GM18868 (cell line): ENCODE results near the gene PTCH1.

Source experiments
- ATAC-seq: cut with Tn5 transposase; IDR thresholded peaks from one replicate; pipeline ENCODE4 v1.9.1; 2021; ENCODE audit warnings: mild to moderate bottlenecking, moderate library complexity; ENCODE audit not compliant: unreplicated experiment

The PTCH1 gene

DNA sequence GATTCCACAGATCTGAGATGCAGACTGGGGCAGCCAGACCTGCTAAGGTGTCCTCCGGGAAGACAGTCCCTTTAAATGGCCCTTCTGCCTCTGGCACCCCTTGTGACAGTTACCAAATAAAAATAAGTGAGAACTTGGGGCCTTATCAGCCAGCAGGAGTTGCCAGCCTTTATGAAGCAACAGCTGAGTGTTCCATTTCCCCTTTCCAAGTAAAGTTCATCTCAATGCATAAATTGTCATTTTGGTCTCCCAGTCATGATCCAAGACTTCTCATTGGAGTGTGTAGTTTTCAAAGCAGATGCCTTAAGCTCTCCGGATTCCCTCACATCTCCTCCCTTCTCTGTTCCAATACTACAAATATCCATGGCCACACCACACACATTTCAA lies 4.1 kb downstream of the PTCH1 start:
- no peak for ATAC-seq

DNA sequence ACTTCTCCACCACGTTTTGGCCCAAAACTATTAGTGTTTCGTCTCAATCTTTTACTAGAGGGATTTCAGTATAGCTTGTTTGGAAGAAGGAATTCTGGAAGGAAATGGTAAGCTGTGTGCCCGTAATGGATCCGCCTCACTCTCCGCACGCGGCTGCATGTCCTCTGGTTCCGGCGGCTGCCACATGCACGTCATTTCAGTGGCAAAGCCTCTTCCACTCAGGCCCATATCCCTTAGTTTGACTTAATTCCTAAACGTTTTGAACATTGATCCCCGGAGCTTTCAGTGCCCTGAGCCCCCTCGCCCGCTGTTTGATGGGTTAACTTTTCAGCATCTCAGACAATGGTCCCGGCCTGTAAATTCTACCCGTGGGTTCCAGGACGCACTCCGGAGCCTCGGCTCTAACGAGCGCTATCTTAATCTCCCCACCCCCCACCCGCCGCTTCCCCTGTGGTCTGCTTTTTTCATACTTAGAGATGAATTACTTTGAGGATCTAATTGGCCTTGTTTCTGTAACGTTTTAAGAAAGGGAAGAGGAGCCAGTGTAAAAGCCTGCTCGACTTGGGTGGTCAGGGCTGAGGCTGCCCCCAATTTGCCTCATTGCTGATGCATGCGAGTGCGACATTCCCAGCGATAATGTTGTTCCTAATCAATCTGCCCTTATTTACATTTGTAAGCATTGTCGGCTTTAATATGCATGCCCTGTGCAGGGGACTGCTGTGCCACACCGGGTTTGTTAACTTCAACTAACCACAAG lies 4.6 kb downstream of the PTCH1 start:
- no peak for ATAC-seq

DNA sequence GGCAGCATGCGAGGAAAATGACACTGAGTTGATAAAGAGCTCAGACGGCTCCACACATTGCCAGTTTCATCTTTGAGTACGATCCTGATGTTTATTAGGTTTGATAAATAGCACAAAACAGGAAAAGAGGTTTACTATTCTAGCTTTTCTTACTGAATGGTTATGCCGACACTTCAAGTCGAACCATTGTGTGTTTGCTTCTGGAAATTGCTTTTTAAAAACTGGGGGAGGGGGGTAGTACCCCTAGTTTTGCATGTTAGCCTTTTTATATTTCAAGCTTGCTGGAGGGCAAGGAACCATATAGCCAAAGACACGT lies 5.2 kb downstream of the PTCH1 start:
- no peak for ATAC-seq

DNA sequence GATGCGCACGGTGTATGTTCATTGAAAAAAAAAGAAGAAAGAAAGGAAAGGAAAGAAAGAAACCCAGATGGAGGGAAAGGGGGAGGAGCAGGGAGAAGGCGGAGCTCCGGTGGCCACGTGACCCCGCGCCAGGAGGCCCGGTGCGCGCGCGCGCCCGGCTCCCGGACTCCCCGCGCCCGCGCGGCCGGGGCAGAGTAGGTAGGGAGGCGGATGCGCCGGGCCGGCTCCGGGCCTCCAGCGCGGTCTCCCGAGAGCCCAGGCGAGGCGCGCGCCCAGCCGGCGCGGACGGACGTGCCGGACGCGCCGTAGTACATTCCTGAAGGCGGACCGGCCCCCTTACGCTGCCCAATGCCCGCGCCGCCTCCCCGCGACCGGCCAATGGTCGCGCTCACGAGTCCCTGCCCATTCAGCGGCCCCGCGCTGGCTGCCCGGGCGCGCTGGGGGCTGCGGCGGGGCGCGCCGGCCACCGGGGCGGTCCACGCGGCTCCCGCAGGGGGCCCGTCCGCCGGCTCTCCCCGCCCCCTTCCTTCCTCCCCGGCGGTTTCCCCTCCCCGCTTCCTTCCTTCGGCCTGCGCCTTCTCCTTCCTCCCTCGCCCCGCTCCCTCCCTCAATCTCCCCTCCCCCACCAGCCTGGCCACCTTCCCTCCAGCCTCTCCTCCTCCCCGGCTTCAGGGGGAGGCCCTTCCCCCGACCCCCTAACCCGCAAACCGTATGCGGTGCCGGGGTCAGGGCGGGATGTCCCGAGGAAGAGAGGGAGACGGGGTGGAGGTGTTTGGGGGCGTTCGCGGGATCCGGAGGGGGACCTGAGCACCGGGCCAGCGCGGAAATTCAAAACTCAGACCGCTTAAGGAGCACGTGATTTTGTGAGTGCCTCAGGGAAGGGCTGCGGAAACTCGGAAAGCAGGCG lies 5.8 kb downstream of the PTCH1 start:
- ATAC-seq = peak; percentile 42

DNA sequence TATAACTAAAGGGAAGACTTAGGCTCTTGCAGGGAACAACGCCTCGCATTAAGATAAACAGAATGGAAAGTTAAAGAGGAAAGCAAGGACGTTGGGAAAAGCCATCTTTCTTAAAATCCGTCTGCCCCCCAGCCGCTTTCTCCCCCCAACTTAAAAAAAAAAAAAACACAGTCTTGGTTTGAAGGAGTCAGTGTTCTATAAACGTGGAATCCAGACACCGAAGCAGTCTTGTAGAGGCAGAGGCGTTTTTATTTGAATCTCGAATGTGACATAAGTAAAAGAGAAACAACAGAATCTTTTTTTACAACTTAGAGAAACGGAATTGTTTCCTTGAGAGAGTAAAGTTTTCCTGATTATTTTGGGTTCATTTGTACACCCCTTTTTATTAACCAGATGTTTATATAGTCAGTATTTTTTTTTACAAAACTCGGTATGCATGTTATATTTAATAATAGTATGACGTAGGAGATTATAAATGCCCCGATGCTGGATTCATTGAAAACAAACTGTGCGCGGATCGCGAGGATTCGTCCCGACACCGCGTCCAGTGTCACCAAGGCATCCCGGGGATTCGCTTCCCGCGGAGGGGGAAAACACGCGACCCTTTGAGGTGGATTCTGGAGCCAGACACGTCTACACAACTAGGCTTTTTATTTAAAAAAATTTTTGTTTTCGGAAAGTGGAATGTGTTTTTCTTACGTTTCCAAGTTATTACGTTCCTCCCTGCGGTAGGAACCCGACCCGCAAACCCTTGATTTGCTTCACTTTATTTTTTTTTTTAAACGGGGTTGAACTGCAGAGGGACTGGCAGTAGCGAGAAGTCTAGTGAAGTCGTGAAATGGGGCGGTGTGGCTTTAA lies 6.7 kb downstream of the PTCH1 start:
- no peak for ATAC-seq

DNA sequence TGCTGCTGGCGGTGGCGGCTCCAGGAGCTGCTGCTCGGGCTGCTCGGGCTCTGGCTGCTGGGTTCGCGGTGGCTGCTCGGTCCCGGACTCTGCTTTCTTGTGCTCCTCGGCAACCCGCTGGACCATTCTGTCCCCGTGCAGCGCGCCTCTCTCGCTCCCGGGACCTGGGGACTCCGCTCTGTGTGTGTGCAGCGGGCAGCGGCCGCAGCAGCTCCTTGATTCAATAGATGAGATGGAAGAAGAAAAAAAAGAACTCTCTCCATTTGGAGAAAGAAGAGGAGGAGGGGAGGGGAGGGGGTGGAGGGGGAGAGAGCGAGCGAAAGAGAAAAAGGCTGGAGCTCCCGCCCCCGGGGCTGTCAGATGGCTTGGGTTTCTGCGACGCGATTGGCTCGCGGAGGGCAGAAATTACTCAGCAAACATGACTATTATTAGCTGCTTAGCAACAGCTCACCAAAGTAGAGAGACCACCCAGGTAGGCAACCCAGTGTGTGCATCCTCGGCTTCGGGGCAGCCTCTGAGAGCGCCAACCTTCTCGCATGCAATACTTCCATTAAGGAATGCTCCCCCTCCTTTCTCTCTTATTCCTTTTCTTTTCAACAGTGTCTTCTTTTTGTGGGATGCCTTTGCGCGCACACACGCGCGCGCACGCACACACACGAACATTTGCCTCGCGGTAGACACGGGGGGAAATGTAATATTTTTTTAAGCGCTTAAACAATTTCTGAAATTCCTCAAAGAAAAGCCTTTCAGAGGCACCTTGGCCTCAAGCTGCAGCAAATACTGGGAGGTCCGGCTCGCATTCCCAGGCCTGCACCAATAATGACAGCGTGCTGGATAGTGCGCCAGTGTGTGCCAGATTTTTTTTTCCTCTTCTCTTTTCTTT lies 7.6 kb downstream of the PTCH1 start:
- ATAC-seq = peak; percentile 34

DNA sequence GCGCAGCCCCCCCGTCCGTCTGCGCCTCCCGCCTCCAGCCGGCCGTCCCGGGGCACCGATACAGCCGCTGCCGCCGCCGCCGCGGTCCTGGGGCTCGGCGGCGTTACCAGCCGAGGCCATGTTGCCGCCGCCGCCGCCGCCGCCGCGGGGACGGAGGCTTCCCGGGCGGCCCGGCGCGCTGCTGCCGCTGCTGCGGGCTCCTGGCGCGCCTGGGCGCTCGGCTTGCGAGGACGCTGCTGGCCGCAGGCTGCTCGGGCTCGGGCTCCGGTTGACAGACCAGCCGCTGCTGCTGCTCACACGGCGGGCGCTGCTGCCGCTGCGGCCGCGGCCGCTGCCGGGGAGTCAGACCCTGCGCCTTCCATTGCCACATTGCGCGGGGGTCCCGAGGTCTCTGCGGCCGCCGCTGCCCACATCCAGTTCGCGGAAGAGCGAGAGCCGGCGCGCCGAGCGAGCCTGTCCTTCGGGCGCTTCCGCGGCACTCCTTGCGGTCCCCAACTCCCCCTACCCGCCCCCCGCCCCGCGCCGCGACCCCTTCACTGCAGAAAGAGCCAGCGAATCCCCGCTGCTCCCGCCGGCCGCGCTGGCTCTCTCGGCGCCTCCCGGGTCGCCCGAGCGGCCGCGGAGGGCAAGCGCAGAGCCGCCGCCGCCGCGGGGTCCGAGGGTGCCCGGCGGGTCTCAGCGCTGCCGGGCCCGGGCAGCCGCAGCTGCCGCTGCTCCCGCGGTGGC lies 8.4 kb downstream of the PTCH1 start:
- no peak for ATAC-seq

DNA sequence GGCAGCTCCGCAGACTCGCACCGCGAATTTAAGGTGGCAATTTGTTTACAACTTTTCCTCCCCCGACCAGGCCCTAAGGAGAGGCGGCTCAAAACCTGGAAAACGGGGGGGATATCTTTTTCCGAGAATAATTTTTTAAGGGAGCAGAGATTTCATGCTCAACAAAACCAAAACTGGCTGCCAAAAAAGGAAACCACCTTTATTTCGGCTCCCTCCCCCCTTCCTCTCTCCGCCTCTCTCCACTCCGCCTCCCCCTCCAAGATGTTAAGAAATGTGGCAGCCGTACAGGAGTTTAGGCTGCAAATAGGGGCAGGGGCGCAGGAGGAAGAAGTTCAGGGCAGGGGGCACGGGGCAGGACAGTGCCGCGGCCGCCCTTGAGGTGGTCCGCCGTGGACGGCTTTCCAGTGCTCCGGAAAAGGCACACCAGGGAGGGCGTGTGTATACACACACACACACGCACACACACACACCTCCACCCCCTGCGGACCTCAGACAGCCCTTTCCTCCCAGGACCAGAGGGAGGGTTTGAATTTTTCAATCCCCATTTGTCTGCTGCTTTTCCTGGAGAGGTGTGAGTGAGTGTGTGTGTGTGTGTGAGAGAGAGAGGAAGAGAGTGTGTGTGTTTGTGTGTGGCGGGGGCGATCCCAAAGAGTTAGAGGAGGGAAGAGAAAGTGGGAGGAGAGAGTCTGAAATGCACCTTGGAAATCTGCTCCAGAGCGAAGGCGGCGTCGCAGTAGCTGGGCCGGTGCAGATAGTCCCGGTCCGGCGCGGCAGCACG lies 9.1 kb downstream of the PTCH1 start:
- no peak for ATAC-seq

DNA sequence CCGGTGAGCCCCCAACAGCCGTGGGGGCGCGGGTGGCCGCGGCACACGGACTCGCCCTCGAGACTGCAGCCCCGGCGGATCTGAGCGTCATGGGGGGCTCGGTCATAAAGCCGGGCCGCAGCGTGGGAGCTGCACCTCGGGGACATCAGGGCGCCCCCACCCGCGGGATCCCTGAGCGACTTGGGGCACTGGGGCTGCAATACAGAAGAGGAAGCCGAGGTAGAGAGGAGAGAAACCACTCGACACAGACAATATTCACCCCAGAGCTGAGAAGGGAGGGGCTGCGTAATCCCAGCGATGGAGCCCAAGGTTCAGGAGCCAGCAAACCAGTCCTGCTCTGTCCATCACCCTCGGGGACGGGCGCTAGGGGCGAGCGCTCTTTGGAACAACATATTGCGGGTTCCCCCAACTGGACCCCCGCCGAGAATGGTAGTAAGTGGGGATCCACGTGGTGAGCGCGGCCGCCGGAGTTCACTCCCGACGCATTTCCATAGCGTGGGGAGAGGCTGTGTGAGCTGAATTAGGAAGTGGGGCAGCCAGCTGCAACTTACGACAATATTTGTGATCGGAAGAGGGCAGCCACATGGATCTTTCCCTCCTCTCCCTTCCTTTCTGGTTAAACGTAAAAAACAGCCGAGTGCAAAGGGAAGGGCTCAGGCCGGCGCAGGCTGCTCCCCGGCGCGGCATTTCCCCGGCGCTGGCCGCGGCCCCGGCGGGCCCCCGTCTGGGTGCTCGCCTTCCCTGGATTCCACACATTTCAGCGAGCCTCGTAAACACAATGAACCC lies 9.9 kb downstream of the PTCH1 start:
- no peak for ATAC-seq

DNA sequence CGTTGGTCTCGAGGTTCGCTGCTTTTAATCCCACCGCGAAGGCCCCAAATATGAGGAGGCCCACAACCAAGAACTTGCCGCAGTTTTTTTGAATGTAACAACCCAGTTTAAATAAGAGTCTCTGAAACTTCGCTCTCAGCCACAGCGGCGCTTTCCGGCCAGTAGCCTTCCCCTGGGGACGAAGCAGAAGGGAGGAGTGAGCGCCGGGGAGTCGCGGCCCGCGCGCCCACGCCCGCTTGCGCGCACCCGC lies 10.4 kb downstream of the PTCH1 start:
- no peak for ATAC-seq

DNA sequence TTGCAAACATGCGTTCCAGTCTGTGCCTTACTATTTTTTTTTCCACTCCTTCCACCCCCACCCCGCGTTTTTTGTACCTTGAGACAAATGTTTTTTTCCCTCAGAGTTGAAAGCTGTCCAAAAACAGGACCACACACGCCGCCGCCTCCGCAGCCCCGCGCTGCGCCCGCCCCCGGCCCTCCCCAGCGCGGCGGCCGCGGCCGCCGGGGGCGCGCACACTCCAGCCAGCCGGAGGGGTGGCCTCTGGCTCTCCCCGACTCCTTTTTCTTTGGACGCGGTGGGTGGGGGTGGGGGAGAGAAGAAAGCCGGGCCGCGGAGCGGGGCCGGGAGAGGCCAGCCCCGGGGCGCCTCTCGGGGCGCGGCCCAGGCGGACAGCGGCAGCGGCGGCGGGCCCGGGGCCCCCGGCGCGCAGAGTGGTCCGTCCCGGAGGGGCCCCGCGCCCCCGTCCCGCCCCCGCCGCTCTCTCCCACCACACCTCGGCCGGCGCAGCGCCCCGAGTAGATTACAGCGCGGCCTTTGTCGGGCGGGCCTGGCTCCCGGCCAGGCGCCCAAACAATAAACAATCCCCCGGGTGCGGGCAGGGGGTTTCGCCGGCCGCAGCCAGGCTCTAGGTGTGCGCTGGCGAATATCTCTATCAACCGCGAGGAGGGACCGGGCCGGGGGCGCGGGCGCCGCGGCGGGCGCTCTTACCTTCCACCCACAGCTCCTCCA lies 10.9 kb downstream of the PTCH1 start:
- peak; percentile 28 for ATAC-seq

DNA sequence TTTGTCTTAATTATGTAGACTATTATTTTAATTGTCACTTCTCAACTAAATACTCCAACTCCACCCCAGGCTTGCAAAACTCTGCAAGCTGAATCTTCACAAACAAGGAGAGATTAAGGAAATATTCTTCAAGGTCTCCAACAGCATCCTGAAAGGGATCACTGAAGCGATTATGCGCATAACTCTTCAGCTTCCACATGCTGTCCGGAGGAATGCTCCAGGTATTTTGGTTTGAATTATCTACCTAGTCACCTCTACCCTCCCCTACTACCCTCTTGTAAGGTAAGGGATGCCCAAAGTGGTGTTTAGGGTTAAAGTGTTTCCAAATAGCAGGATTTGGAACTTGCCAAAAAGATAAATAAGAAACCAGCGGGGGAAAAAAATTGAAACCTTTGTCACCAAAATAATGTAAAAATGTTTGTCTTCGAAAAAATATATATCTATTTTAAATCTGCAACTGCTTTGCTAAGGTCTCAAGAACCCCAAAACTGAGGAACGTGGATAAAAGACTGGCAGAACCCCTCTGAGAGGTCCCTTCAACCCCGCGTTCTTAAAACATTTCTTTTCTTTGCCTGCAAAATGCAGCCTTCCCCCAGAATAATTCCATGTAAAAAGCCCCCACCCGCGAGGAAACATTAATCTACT lies 11.6 kb downstream of the PTCH1 start:
- no peak for ATAC-seq

DNA sequence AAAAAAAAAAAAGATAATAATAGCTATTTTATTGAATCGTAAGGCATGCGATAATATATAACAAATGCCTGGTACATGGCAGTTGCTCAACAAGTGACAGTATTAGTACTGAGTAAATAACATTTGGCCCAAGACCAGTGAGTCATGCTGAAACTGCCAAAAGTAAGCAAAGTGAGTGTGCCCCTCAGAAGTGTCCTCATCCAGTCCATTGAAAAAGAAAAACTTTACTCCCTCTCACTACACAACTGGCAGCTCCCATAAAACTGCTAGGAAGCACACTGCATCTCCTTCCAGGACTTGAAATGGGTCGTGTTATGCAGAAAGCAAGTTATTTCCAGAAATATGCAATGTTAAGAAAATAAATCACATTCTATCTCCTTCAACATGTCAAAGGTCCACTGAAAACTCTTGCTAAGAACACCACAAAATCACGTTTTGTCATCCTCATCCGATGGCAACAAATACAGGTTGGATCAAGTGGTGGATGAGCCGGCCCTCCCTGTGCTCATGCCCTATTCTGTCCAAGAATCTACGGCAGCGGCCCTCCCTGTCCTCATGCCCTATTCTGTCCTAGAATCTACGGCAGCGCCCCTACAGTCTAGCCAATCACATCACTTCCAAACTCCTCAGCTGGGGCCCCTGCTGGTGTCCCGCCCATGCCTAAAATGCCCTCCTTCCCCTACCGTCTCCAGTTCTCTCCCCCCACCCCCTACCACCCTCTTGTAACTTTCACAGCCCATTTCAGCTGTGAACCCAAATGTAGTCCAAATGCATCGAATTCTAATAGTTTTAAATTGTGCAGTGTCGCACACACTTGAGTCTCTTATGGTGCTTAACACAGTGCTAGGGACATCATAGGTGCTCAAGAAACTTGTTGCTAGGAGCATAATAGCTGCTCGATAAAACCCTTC lies 12.5 kb downstream of the PTCH1 start:
- no peak for ATAC-seq

DNA sequence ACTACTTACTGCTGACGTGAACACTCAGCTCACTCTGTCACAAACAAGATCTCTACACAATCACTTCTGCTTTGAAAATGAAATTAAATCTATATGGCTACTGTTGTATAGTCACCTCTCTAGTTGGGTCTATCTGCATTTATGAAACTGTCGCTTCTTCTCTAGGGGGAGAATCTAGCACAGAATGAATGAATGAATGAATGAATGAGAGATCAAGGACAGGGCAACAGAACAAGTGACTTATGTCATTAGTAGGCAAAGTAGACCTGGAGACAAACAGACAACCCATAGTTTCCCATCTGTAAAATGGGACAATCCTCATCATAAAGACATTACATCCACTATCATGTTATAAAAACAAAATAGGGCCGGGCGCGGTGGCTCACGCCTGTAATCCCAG lies 13.4 kb downstream of the PTCH1 start:
- ATAC-seq = no peak

DNA sequence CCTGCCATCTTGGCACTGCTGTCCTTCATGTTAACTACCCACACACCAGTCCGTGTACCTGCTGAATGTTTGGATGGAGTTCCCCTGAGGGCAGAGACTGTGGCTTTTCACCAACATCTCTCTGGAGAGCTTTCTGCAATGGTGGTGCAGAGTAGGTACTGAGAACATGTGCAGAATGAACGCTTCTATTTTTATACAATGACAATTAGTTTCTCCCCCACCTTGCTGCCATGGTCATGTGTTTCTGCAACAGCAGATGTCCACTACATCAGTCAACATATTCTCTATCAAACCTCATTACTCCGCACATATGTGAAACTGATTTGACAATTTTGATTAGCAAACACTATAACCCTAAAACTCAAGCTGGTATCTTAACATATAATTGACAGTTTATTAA lies 14.5 kb downstream of the PTCH1 start:
- ATAC-seq = no peak

DNA sequence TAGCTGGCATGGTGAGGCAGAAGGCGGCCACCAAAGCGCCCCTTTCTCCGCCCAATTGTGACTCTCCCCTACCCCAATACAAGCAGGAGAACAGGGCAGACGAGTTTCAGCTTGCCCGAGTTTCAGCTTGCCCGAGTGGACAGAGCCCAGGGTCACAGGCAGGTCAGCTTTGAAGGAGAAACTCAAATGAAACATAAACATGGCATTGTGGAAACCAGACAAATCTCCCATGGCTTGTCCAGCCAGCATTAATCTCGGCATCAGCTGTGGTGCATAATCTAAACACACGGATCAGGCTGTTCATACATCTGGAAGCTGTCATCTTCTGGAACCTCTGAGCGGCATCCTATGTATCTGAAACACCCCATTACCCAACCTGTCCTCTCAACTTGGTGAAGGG lies 16.9 kb downstream of the PTCH1 start:
- no peak for ATAC-seq
